Fibroblast of gingiva (primary cell): Measurements from ENCODE around the gene FADS3.
"Not testable (repeated sequence)": the region's sequence is repeated elsewhere in the genome, so short reads cannot be mapped to it uniquely, and the experiment has no call there.

Experiments used
- DNase-seq: peaks from one replicate; pipeline ENCODE4 v3.0.0-alpha.2; 2011; ENCODE audit warnings: low read depth

The FADS3 gene

DNA sequence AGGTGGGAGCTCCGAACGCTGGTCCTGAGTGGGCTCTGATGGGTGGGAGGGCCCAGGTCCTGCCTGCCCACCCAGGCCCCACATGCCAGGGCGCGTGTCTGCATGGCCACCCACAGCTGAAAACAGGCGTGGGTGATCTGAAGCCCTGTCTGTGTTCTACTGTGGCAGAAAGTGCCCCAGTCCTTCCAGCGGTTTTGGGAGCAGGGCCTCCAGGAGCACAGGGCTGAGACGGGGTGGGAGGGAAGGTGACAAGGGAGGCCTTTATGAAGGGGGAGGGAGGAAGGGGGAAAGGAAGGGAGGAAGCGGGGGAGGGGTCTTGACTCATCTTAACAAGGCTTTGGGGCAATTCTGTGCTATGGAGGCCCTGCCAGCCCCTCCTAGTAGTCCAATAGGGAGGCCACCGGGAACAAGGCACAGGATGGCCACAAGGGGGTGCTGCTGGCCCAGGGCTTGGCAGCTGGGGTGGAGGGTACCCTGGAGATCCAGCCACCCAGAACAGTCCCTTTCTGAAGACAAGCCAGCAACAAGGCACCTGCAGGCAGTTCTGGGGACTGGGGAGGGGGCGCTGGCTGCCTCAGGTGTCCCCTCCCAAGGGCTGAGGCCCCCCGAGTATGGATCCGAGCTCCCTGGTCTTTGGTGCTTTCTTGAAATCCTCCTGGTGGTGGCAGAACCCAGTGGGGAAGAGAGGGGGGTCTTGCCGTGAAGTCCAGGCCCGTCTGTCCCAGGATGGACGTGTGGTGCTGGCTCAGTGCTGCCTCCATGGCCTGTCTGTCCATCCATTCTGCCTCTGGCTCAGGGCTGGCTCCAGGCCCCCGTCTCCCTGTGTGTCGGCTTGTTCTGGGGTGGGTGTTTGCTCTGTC is 6.3 kb upstream of the FADS3 start:
- peak; percentile 42 for DNase-seq

DNA sequence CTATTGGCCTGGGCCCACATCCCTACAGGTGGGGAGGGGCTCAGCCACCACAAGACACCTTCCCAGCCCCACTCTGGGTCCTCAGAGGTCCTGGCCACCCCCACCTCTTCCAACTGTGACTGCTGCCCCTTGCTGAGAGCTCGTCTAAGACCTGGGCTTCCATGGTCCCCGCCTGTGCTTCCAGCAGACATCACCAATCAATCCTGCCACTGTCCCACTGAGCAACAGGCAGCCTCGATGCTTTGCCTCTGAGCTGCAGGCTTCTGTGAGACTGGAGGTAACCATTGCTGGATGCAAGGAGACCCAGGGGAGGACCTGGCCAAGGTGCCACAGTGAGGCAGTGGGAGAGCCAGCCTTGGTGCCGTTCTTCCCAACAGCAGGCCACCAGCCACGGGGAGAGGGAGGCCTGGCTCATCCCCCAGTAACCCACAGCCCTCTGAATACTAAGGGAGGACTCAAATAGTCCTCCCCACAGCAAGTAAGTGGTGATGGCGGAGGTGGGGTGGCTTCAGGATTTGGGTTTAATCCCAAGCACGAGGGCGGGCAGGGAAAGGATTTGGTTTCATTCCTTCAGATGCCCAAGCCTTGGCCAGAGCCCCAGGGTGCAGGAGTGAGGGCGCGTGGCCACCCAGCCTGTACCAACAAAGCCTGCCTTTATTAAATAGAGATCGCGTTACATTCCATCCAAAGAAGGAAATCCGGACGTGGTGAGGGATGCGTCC is 5.5 kb upstream of the FADS3 start:
- DNase-seq, result peak; percentile 69

DNA sequence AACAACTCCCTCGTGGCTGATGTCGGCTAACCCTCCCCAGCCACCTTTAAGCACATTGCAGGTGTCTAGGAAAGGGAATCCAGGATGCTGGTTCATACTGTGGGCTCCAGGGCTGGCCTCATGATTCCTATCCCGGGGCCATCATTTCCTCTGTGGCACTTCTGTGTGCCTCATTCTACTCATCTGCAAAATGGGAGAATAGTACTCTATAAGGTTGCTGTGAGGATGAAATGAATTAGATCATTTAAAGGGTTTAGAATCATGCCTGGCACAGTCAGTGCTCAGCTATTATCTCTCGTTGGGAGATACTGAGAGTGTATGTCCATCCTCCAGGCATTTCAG is 4.3 kb upstream of the FADS3 start:
- no peak for DNase-seq

DNA sequence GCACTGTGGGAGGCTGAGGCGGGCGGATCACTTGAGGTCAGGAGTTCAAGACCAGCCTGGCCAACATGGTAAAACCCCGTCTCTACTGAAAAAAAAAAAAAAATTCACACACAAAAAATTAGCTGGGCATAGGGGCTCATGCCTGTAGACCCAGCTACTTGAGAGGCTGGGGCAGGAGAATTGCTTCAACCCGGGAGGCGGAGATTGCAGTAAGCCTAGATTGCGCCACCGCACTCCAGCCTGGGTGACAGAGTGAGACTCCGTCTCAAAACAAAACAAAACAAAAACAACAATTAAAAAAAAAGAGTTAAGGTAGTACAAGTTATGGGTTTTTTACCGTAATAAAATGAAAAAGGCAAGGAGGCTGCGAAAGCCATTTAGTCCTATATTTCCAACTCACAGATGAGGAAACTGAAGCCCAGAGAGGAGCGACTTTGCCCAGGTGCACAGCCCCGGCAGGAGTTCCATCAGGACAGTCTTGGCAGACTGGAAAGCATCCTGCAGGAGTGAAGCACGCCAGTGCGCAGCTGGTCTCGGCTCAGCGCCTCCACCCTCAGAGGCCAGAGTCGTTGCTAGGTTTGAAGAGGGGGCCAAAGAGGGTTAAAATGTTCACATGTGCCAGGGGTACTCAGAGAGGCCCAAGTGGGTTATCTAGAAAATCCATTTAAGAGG is 3.8 kb upstream of the FADS3 start:
- peak; percentile 20 for DNase-seq

DNA sequence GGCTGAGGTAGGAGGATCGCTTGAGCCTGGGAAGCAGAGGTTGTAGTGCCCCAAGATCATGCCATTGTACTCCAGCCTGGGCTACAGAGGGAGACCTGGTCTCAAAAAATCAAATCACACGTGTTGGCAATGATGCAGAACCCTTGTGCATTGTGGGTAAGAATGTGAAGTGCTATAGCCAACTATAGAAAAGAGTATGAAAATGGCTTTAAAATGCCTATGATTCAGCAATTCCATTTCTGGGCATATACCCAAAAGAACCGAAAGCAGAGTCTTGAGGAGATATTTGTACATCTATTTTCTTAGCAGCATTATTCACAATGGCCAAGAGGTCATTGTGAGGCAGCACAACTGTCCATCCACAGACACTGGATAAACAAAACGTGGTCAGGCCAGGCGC is 2.6 kb upstream of the FADS3 start:
- DNase-seq, result peak; percentile 91

- no peak for DNase-seq
These were observed 683 bp upstream of the FADS3 start for GRCh38 chr11:61892085-61892370.

DNA sequence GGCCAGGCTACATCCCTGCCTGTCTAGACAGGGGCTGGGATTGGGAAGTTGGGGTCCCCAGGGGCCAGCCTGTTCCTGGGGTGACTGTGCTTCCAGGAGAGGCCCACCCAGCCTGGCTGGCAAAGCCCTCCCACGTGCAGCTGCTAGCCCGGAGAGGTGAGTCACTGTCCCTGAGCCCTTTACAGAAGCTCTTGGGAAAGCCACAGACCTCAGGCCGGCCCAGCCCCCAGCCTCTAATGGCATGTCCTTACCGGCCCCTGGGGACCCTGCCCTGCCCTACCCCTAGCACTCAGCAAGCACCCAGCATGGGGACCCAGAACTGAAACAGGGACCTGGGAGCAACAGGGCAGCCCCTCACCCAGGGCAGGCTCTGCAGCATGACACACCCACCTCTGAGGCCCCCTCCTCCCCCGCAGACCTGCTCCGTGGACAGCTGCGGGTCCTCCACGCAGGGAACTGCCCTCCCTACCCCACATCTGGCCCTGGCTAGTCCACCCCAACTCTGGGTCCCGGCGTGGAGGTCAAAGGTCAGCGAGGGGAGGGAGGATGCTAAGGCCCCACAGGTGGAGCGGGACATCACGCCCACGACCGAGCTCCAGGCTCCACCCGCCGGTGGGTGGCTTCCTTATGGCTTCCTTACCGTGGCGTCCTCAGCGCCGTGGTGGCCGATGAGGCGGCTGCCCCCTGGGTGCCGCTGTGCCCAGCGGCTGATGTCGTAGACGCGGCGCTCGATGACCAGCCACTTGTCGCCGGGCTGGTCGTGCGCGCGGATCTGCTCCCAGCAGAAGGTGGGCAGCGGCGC is 615 bp downstream of the FADS3 start:
- DNase-seq, result peak; percentile 62

DNA sequence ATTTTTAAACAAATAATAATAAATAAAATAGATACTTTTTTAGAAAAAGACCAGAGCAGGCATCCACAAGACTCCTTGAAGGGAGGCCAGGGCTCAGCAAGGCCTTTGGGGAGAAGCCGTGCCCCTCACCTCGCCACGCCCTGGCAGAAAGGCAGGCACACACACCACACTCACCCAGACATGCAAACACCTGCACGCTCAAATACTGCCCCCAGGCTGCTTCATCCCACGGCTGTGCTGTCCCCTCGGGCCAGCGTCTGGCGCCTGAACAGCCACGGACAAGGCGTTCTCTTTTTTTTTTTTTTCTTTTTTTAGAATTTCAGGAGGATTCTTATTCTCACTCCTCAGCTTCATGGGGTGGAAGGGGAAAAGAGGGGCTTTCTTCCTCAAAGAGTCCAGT is 1.5 kb downstream of the FADS3 start:
- no peak for DNase-seq

DNA sequence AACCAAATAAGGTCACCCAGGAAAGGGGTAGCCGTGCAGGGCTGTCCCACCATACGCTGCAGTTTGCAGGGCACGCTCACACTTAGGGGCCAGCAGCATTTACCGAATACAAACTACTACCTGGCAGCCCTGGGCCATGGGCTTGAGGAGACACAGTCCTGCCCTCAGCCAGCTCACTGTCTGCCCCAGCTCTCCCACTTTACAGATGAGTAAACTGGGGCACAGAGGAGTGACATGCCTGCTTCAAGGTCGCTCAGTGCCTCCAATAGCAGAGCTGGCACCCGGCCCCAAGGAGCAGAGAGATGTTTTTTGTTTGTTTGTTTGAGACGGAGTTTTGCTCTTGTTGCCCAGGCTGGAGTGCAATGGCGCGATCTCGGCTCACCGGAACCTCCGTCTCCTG is 2.8 kb downstream of the FADS3 start:
- DNase-seq, result no peak

- peak; percentile 94 for DNase-seq
These were observed 3.4 kb downstream of the FADS3 start for GRCh38 chr11:61887839-61888494.

DNA sequence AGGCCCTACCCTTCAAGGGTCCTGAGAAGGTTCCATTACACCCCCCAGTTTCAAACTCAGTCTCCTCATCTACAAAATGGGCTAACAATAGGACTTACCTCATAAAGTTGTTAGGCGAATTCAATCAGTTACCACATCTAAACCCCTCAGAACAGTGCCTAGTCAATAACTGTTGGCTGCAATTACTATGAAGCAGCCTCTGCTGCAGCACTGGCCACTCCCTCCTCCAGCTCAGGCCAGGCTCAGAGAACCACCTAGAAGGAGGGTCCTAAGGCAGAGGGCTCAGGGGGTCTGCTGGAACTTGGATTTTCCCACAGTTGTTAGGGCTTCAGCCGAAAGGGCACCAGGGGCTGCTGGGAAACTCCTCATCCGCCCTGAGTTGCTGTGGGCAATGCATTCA is 4.7 kb downstream of the FADS3 start:
- DNase-seq, result no peak

DNA sequence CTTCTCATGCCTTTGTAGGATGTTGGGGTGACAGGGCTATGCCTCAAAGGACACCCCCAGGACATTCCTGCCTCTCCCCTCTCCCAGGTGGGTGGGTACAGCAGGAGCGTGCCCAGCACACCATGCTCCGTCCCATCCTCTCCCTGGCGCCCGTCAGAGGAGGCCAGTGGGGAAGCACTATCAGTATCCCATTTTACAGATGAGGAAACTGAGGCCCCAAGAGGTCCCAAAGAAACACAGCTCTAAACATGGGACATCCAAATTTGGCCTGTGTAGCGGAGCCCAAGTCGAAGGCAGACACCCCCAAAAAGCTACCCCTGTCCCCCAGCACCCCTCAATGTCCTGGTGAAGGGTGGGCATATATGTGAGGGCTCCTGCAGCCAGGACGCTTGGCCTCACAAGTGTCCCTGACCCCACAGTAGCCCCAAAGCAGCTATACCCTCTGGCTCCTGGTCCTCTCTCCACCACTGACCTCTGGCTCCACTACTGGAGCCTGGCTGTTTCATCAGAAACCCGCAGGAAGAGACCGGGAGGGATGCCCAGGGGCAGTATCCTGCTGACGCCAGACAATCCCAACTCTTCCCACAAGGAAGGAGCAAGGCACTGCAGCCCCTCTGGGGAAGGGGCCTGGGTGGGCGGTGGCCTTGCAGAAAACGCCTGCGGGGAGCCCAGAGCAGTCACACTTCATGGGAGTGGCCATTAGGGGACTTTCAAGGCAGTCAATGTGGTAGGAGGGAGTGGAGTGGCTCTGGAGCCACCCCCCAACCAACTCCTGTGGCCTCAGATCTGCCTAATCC is 5.4 kb downstream of the FADS3 start:
- no peak for DNase-seq

DNA sequence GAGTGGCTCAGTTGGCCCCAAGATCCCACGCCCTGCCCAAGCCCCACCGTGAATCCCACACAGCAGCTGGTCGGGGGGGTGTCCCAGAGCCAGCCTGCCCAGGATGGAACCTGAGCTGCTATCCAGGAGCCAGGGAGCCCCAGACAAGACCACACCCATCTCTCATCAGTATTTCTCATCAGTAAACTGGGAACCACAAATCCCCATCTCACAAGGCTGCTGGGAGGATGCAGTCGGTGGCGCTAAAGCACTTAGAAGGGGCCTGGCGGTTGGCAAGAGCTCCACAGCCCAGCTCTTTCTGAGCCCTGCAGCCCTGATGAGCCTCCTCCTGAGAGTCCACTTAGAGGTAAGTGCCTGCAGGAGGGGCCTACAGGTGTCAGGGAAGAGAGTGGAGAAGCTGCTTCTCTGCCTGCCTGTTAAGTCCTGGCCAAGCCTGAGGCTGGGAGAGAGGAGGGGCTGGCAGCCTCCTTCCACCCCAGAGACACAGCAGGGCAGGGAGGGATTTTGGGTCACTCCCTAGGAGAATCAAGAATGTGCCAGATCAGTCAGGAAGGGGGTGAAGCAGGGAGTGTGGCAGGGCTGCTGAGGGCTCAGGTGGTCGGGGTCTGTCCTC is 6.1 kb downstream of the FADS3 start:
- no peak for DNase-seq

GRCh38 chr11:61883947-61884346 is 7.4 kb downstream of the FADS3 start:
- no peak for DNase-seq

GRCh38 chr11:61883327-61883726 is 8.0 kb downstream of the FADS3 start:
- DNase-seq, result no peak

GRCh38 chr11:61882879-61883278 is 8.5 kb downstream of the FADS3 start:
- DNase-seq, result no peak

DNA sequence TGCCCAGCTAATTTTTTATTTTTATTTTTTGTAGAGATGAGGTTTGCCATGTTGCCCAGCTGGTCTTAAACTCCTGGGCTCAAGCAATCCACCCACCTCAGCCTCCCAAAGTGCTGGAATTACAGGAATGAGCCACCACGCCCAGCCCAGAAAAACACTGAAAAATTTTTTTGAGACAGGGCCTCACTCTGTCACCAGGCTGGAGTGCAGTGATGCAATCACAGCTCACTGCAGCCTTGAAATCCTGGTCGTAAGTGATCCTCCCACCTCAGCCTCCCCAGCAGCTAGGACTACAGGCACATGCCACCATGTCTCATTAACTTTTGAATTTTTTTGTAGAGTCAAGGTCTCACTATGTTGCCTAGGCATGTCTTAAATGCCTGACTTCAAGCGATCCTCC is 9.1 kb downstream of the FADS3 start:
- not testable (repeated sequence) for DNase-seq

GRCh38 chr11:61881397-61881796 is 9.9 kb downstream of the FADS3 start:
- no peak for DNase-seq

GRCh38 chr11:61880454-61880853 is 10.9 kb downstream of the FADS3 start:
- no peak for DNase-seq

- DNase-seq, result no peak
These were observed 11.3 kb downstream of the FADS3 start for GRCh38 chr11:61880031-61880430.

GRCh38 chr11:61879152-61879551 is 12.2 kb downstream of the FADS3 start:
- DNase-seq, result no peak
